ENCODE measurements around the gene HTR2C.
"Not testable (repeated sequence)": the region's sequence is repeated elsewhere in the genome, so short reads cannot be mapped to it uniquely, and the experiment has no call there.

HTR2C gene

DNA sequence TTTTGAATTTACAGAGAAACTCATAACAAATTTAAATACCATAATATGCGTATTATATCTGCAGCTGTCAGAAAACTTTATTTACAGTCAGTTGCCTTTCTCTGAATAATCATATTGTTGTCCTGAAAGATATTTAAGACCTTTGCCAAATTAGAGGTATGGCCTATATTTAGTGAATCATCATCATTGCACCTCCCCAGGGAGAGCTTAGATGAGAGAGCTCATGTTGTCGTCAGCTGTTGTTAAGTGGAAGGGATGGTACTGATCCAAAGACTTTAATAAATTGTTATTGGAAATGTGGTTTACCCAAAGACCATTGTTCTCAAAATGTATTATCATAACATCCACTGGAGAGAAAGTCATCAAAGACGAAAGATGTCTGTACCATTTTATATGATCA lies 128.6 kb downstream of the HTR2C start:
- DNase-seq (ENCODE audit: low spot score) = no peak

DNA sequence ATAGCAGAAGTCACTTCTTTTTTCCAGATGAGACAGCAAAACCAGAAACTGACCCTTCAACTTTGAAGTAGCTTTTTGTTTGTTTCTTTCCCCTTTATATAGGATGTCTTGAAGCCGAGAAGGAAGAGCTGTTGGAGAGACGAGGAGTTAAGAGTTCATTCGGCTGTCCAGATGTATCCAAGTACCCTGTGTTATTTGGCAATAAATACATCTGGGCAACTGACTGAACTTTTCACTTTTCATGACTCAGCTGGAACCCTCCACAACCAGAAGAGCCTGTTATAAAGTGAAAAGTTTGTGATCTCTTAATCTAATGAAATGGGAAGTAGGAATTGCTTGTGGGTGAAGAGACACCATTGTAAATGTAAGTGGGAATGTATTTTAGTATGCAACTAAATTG lies 131.2 kb downstream of the HTR2C start:
- no peak for DNase-seq (ENCODE audit: low spot score)

DNA sequence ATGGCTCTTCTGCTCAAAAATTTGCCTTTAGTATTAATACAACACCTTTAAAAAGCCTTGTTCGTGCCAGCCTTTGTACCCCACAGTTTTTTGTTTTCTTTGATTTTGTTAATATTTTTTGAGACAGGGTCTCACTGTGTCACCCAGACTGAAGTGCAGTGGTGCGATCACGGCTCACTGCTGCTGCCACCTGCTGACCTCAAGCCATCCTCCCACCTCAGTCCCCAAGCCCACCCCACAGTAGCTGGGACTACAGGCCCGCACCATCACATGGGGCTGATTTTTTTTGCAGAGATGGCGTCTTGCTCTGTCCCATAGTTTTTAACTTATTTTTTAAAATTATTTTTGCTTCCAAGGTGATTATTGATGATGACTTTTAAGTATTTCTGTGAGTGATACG lies 134.0 kb downstream of the HTR2C start:
- DNase-seq (ENCODE audit: low spot score) = no peak

DNA sequence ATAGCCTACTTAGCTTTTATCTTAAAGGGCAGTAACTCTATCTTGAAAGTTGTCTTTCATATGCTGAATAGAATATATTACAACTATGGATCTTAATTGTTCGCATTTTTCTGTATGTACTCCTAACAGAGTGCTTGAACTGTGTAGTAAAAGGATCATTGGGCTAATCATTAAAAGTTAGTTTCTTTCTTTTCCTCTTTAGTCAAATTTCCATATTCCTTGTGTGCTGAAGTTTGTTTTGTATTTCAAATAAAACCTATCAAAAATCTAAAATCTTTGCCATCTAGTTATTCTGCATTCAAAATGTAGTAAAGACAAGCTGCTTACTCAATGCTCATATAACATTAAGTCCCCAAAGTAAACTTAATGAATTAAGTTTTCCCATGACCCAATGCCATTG lies 182.7 kb downstream of the HTR2C start:
- DNase-seq (ENCODE audit: low spot score) = no peak

DNA sequence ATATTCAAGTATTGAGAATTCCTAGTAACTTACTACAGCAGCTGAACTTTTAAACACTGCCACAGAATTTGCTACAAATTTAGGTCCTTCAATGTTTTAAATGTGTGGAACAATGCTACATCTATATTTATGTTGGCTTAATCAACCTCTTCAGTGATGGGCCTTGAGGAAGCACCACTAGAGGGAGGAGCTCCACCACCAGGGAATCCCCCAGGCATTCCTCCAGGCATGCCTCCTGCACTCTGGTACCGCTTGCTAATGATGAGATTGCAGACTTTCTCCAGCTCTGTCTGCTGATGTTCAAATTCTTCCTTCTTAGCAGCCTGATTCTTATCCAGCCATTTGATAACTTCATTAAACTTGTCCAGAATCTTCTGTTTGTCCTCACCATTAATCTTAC lies 190.8 kb downstream of the HTR2C start:
- no peak for DNase-seq (ENCODE audit: low spot score)

DNA sequence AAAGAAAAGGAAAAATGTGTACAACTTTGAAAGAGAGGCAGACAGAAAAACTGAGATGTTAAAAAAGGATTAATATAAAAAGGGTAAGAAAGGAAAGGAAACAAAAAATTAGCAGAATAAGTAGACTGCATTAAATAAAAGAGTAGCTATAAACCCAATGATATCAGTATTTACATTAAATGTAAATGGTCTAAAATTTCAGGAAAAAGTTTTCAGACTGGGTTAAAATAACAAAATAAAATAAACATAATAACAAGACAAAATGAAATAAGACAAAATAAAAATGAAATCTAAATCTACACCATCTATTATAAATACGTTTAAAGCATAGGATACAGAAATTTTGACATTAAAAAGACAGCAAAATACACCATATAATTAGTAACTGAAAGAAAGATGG lies 199.0 kb downstream of the HTR2C start:
- DNase-seq (ENCODE audit: low spot score) = no peak

DNA sequence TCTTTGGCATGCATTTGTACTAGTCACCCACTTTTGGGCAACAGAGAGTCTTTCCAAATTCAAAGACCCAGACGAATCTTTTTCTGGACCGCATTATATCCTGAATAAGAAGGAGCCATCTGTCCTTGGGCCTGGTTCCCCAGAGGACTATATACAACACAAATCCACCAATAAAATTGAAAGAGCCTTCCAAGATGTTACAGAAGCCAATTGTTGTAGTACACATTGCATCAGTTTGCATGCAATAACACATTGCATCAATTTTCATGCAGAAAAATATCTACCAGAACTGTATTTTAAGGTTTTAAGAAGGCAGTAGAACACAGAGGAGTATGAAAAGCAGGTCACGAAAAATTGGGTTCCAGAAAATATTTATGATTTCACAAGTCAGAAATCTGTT lies 203.2 kb downstream of the HTR2C start:
- DNase-seq (ENCODE audit: low spot score) = no peak

DNA sequence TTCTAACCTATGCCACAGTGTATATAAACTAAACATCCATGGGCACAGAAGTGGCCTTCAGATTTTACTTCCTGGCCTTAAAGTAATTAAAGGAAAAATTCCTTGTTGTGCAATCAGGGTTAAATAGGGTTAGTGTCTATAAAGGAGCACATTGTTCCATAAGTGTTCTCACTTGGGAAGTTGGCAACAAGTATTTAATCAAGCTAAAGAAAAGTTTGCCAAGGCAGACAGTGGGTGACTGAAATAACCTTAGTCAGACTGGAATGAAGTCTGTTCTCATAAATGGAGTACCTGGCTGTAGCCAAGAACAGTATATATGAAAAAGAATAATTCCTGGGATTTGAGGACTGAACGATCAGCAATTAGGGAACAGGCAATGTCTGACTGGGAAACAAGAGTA lies 213.6 kb downstream of the HTR2C start:
- no peak for DNase-seq (ENCODE audit: low spot score)

DNA sequence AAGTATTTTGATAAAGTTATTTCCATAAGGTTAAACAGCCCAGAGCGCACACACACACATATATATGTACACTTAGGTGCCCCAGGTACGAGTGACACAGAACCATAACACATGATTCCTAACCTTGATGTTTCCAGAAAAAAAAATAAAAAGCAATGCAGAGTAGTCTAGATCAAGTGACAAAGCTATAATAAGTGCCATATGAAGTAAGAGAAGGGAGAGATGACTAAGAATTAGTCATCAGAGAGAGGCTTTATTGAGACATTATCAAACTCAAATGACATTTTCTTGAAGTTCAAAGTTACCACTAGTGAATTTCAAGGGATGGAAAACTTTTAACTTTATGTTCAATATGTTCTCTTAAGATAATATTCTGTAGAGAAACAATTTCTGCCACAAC lies 215.0 kb downstream of the HTR2C start:
- DNase-seq (ENCODE audit: low spot score) = no peak

DNA sequence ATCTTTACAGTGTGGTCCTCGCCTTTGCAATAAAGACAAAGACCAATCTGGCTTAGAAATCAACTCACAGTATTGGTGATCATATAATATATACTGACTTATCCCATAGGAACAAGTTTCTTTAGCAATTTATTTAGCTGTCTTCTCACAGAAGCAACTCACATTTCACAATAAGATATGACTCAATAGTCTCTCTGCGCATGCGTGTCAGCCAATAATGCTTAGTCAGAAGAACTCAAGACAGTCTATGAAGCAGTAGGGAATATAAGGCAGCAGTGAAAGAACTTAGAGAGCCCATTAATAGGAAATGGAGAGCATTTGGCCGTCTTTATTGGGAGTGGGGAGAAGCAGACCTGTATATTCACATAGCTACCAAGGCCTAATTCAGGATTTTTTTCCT lies 216.8 kb downstream of the HTR2C start:
- no peak for DNase-seq (ENCODE audit: low spot score)

DNA sequence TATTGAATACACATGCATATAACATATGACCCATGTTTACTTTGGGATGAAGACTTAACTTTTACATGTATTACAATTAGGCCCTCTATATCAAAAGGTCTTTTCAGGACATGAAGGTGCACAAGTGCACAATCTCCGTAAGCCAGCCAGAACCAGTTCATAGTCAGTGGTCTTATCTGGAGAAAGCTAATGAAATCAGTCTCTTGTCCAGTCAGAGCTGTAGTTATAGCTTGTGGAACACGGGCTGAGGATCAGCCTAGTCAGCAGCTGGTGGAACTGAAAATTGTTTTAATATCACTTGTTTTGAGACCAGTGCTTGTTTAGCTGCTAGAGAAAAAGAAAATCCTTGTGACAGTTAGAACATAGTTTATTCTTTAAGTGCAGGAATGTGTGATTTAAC lies 235.6 kb downstream of the HTR2C start:
- no peak for DNase-seq (ENCODE audit: low spot score)

DNA sequence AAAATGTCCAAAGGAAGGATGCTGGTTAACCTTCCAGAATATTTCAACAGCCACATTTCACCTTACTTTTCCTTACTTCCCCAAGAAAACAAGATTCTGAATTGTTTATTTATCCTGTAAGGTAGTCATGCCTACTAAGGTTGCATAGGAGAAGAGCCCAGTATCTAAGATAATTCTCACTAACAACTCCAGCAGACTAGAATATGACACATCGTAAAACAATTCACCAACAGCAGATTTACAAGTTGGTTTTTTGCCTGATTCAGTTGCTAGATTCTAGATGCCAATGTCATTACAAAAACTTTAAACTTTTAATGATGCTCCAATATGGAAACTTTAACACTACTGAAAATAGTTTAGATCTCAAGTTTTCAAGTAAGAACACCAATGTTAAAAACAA lies 257.2 kb downstream of the HTR2C start:
- DNase-seq (ENCODE audit: low spot score) = no peak

DNA sequence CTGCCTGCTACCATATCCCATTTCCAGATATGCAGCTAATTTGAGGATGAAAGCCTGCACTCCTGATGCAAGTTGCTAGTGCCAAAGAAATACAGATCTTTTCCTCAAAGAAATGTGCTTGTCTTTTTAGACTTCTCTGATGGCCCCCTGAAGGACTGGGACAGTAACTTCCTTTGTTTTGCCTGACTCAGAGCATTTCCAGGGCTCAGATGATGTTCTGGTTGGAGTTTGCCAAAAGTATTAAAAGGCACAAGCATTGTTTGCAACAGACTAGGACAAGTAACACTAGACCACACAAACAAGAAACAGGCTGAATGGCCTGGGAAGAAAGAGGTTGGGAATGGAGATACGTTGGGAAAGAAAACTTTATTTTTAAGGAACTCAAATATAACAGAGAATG lies 258.3 kb downstream of the HTR2C start:
- DNase-seq (ENCODE audit: low spot score) = no peak

DNA sequence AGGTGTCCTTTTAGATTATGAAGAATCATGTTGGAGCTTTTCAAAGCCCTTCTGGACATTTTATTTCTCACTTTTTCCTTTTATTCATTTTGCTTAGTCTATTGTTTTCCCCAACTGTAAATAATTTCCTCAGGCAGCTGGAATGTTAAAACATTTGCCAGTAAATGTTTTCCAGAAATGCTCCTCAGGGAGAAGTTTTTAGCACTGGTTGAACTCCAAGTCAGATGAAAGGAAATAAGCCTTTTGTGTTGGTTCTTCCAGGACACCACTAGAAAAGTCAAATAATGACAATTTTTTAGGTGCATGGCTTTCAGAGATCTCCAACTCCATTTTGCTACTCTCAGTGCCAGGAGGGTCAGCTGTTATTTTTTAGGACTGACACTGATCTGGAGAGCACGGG lies 305.6 kb downstream of the HTR2C start:
- no peak for DNase-seq (ENCODE audit: low spot score)

DNA sequence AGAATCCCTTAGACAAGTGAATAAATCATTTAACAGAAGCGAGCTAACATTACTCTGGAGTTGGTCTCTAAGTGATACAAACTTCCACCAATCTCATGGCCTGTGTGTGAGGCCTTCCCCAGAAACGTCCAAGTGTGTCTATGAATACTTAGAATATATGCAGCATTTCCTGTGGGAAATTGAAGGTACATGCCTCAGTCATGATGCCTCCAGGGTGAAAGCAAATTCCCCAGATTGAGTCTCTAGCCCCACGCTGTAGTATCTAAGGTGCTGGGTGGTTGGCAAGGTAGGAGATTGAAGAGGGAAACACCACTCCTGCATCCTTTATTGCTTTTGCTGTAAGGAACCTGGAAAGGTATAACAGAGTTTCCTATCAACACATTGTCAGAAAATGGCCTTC lies 319.7 kb downstream of the HTR2C start:
- no peak for DNase-seq (ENCODE audit: low spot score)

DNA sequence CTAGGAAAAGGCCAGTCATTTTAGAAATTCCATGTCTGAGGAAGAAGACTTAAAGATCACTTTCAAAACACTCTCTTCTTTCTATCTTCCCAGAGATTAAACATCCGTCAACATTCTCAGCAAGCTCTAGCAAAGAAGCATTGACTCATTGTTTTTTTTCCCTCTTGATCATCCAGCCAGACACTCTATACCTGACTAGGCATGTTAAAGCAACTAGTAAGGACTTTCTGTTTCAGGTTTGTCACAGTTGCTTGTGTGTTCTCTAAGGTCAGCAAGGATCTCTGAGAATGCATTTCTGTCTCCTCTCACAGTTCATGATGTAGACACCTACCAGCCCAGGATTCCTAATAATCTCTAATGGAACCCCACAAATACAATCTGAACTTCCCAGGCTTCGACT lies 321.4 kb downstream of the HTR2C start:
- DNase-seq (ENCODE audit: low spot score) = no peak

DNA sequence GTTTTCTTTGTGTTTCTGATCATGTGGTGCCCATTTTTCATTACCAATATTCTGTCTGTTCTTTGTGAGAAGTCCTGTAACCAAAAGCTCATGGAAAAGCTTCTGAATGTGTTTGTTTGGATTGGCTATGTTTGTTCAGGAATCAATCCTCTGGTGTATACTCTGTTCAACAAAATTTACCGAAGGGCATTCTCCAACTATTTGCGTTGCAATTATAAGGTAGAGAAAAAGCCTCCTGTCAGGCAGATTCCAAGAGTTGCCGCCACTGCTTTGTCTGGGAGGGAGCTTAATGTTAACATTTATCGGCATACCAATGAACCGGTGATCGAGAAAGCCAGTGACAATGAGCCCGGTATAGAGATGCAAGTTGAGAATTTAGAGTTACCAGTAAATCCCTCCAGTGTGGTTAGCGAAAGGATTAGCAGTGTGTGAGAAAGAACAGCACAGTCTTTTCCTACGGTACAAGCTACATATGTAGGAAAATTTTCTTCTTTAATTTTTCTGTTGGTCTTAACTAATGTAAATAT lies 323.2 kb downstream of the HTR2C start:
- no peak for DNase-seq (ENCODE audit: low spot score)

DNA sequence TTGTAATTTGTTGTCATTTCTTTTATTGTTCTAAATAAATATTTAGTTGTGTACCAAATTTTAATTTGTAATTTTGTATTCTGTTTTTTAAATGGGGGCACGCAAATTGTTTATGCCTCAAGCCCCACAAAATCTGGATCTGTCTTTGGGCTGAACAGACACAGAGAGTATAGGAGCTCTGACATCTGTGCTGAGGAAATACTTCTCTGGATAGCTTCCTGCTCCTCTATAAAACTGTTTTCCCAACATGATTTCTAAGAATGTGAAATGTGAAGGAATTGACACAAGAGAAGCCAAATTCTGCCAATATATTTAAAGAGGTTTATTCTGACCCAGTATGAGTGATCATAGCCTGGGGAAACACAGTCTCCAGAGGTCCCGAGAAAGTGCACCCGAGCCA lies 340.5 kb downstream of the HTR2C start:
- no peak for DNase-seq (ENCODE audit: low spot score)

DNA sequence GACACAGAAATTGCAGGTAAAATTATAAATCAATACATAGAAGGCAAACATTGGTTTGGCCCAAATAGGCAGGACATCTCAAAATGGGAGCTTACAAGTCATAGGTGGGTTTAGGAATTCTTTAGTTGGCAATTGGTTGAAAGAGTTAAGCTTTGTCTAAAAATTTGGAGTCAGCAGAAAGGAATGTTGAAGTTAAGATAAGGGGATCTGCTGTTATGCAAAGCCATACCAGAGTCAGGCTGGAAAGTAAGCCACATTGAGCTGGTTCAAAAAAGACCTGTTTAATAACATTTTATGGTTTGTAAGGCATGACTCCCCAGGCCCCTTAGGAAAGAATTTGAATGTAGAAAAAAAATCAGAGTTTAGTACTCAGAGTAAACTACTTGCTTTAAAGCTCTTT lies 341.0 kb downstream of the HTR2C start:
- no peak for DNase-seq (ENCODE audit: low spot score)

DNA sequence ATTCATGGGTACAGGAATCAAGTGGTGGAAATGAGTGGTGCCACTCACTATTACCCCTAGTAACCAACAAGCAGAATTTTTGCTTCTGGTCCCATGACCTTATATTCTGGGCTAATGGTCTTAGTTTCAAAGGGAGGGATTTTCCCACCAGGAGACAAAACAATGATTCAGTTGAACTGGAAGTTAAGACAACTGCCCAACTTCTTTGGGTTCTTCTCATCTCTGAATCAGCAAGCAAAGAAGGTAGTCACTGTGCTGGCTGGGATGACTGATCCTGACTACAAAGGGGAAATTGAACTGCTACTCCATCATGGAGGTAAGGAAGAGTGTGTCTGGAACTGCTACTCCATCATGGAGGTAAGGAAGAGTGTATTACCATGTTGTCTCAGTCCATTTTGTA lies 346.3 kb downstream of the HTR2C start:
- DNase-seq (ENCODE audit: low spot score) = no peak

DNA sequence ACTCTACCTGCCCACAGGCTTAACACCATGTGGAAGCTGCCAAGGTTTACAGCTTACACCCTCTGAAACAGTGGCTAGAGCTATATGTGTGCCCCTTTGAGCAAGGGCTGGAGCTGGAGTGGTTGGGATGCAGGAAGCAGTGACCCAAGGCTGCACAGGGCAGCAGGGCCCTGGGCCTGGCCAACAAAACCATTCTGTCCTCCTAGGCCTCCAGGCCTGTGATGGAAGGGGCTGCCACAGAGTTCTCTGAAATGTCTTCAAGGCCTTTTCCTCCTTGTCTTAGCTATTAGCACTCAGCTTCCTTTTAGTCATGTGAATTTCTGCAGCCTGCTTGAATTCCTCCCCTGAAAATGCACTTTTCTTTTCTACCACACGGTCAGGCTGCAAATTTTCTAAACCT lies 348.7 kb downstream of the HTR2C start:
- DNase-seq (ENCODE audit: low spot score) = no peak

DNA sequence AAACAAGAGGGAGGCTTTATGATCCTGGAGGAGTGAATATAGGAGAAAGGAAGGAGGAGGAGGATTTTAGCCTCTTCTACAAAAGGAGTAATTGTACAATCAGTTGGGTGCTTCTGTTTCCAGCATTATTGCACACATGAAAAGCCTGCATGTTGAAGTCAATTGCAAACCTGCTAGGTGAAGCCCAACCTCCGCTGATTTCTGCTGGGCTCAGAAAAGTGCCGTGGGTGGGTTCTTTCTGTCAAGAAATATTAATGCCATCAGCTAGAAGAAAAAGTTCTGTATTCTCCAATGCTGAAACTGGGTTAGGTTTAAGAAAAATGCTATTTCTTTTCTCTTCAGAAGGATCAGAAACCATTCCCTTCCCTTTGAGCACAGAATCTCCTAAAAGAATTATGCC lies 349.4 kb downstream of the HTR2C start:
- DNase-seq (ENCODE audit: low spot score) = not testable (repeated sequence)

DNA sequence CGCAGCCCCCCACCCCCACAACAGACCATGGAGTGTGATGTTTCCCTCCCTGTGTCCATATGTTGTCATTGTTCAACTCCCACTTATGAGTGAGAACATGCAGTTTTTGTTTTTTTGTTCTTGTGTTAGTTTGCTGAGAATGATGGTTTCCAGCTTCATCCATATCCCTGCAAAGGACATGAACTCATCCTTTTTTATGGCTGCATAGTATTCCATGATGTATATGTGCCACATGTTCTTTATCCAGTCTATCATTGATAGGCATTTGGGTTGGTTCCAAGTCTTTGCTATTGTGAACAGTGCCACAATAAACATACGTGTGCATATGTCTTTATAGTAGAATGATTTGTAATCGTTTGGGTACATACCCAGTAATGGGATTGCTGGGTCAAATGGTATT lies 353.2 kb downstream of the HTR2C start:
- DNase-seq (ENCODE audit: low spot score) = not testable (repeated sequence)

DNA sequence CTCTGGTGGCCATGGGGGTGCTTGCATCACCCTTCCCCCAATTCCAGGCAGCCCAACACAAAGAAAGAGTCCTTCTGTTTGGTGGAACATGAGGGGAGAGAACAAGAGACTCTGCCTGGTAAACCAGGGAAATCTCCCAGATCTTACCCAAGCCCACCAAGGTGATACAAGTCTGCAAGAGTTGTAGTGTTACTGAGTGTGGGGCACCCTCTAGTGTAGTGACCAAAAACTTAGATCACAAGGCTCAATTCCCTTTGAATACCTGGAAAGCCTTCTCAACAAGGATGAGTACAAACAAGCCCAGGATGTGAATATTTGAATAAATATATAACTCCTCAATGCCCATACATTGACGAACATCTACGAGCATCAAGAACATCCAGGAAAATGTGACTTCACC lies 368.8 kb downstream of the HTR2C start:
- no peak for DNase-seq (ENCODE audit: low spot score)
